ENCODE measurements around the gene C11orf16. TPM values are rescaled to one million over a fixed set of nuclear protein-coding genes. Genes with fewer than 3 reads are reported as not detected.

C11orf16 gene
- total RNA-seq, 1 experiment from 2014 or later = not detected

- Histone ChIP-seq H3K36me3 (ENCODE audit: low read depth, low read length) (no peaks in the 10 kb centered on the region), H3K9me3 (ENCODE audit: low read length) (no peaks in the 10 kb centered on the region), H3K27ac (ENCODE audit: low read length) (no peak overlapping the region), H3K27me3 (ENCODE audit: low read length) (no peaks in the 10 kb centered on the region), H2AFZ (ENCODE audit: low read length) (no peak overlapping the region), H3K4me3 (ENCODE audit: low read length) (no peak overlapping the region), H3F3A (ENCODE audit: low read length, unreplicated experiment) (no peaks in the 10 kb centered on the region), H4K20me1 (ENCODE audit: low read length) (no peaks in the 10 kb centered on the region), H3K9me2 (replicated peaks; ENCODE audit: low read length) (no peaks in the 10 kb centered on the region), H3K4me2 (ENCODE audit: low read length) (no peak overlapping the region), H3K79me2 (ENCODE audit: low read length) (no peaks in the 10 kb centered on the region), H3K9ac (ENCODE audit: low read length) (no peak overlapping the region), H3K4me1 (ENCODE audit: insufficient read depth, low read length) (no peaks in the 10 kb centered on the region)
- CTCF ChIA-PET = no interaction called here
- ATAC-seq = no peak
- no peak for TF ChIP-seq EZH2 (IDR thresholded peaks at IDR 0.05; ENCODE audit: low read length, unreplicated experiment)
- TF ChIP-seq, protein P1, sequence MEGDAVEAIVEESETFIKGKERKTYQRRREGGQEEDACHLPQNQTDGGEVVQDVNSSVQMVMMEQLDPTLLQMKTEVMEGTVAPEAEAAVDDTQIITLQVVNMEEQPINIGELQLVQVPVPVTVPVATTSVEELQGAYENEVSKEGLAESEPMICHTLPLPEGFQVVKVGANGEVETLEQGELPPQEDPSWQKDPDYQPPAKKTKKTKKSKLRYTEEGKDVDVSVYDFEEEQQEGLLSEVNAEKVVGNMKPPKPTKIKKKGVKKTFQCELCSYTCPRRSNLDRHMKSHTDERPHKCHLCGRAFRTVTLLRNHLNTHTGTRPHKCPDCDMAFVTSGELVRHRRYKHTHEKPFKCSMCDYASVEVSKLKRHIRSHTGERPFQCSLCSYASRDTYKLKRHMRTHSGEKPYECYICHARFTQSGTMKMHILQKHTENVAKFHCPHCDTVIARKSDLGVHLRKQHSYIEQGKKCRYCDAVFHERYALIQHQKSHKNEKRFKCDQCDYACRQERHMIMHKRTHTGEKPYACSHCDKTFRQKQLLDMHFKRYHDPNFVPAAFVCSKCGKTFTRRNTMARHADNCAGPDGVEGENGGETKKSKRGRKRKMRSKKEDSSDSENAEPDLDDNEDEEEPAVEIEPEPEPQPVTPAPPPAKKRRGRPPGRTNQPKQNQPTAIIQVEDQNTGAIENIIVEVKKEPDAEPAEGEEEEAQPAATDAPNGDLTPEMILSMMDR (conservative IDR thresholded peaks at IDR 0.05; ENCODE audit: low read depth, low read length) = no peak
- TF ChIP-seq EZH2phosphoT487 (IDR thresholded peaks at IDR 0.05; ENCODE audit: borderline replicate concordance, low read length) = no peak
- POLR2A ChIA-PET (ENCODE audit: unreplicated experiment) = no interaction called here
- BruUV-seq (replicated peaks) = no TSS peak
- no peak for DNase-seq
- intact Hi-C loops (cut with micrococcal nuclease) = no loop called here
These were observed 40.4 kb upstream of the C11orf16 start for GRCh38 chr11:8973121-8973520.

GRCh38 chr11:8971924-8972316 lies 39.2 kb upstream of the C11orf16 start:
- Histone ChIP-seq H3F3A (ENCODE audit: low read length, unreplicated experiment) (no peaks in the 10 kb centered on the region), H3K9me3 (ENCODE audit: low read length) (no peaks in the 10 kb centered on the region), H3K9me2 (replicated peaks; ENCODE audit: low read length) (no peaks in the 10 kb centered on the region), H3K4me2 (ENCODE audit: low read length) (no peak overlapping the region), H3K79me2 (ENCODE audit: low read length) (no peaks in the 10 kb centered on the region), H4K20me1 (ENCODE audit: low read length) (no peaks in the 10 kb centered on the region), H2AFZ (ENCODE audit: low read length) (no peak overlapping the region), H3K9ac (ENCODE audit: low read length) (no peak overlapping the region), H3K27ac (ENCODE audit: low read length) (no peak overlapping the region), H3K4me3 (ENCODE audit: low read length) (no peak overlapping the region), H3K27me3 (ENCODE audit: low read length) (no peaks in the 10 kb centered on the region), H3K4me1 (ENCODE audit: insufficient read depth, low read length) (no peaks in the 10 kb centered on the region), H3K36me3 (ENCODE audit: low read depth, low read length) (no peaks in the 10 kb centered on the region)
- TF ChIP-seq EZH2phosphoT487 (IDR thresholded peaks at IDR 0.05; ENCODE audit: borderline replicate concordance, low read length) = no peak
- no peak for TF ChIP-seq EZH2 (IDR thresholded peaks at IDR 0.05; ENCODE audit: low read length, unreplicated experiment)
- TF ChIP-seq, protein P1 (conservative IDR thresholded peaks at IDR 0.05; ENCODE audit: low read depth, low read length) = no peak
- no peak for DNase-seq
- POLR2A ChIA-PET (ENCODE audit: unreplicated experiment) = no interaction called here
- CTCF ChIA-PET = no interaction called here
- intact Hi-C loops (cut with micrococcal nuclease) = no loop called here
- ATAC-seq = no peak
- no TSS peak for BruUV-seq (replicated peaks)

DNA sequence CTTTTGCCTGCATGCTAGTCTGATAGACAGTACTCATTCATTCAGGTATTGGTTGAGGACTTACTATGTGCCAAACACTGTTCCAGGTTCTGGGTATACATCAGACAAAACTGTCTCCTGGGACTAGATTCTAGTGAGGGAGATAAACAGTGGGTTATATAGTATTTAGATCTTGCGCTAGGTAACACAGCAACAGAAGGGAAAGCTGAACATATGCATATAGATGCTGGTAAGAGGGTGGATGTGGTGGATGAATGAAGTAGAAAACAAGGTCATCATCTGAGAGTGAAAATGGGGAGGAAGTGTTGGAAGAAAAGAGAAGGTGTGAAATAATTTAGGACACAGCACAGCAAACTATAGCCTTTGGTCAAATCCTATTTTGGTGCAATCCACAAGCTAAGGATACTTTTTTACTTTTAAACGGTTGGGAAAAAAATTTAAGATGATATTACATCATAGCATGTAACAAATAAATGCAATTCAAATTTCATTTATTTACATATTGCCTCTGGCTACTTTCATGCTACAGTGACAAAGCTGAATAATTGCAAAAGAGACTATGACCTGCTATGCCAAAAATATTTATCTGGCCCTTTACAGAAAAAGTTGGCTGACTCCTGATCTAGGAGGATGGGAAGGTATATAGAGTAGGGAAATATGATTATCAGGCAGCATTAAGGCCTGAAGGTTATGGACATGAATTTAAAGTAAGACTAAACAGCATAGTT lies 38.6 kb upstream of the C11orf16 start:
- no TSS peak for BruUV-seq (replicated peaks)
- H3F3A ChIP-seq (ENCODE audit: low read length, unreplicated experiment) = no peaks in the 10 kb centered on the region
- no peaks in the 10 kb centered on the region for H3K79me2 ChIP-seq (ENCODE audit: low read length)
- TF ChIP-seq, protein P1 (conservative IDR thresholded peaks at IDR 0.05; ENCODE audit: low read depth, low read length) = no peak
- no peak for TF ChIP-seq EZH2 (IDR thresholded peaks at IDR 0.05; ENCODE audit: low read length, unreplicated experiment)
- TF ChIP-seq EZH2phosphoT487 (IDR thresholded peaks at IDR 0.05; ENCODE audit: borderline replicate concordance, low read length) = no peak
- H3K4me3 ChIP-seq (ENCODE audit: low read length) = no peak overlapping the region
- no peaks in the 10 kb centered on the region for H3K36me3 ChIP-seq (ENCODE audit: low read depth, low read length)
- POLR2A ChIA-PET (ENCODE audit: unreplicated experiment) = no interaction called here
- intact Hi-C loops (cut with micrococcal nuclease) = no loop called here
- no peaks in the 10 kb centered on the region for H3K9me3 ChIP-seq (ENCODE audit: low read length)
- H3K4me1 ChIP-seq (ENCODE audit: insufficient read depth, low read length) = no peaks in the 10 kb centered on the region
- H4K20me1 ChIP-seq (ENCODE audit: low read length) = no peaks in the 10 kb centered on the region
- CTCF ChIA-PET = no interaction called here
- no peak overlapping the region for H3K4me2 ChIP-seq (ENCODE audit: low read length)
- H3K27me3 ChIP-seq (ENCODE audit: low read length) = no peaks in the 10 kb centered on the region
- no peaks in the 10 kb centered on the region for H3K9me2 ChIP-seq (replicated peaks; ENCODE audit: low read length)
- no peak for DNase-seq
- no peak for ATAC-seq
- no peak overlapping the region for H3K27ac ChIP-seq (ENCODE audit: low read length)
- no peak overlapping the region for H3K9ac ChIP-seq (ENCODE audit: low read length)
- no peak overlapping the region for H2AFZ ChIP-seq (ENCODE audit: low read length)
